GM12864 (cell line): ENCODE measurements around the gene RXRB.

Experiments used
- DNase-seq: peaks from one replicate; pipeline ENCODE4 v3.0.0-alpha.2; 2011; ENCODE audit warnings: low read depth
- H3K4me3 ChIP-seq: 2 replicates; pipeline ENCODE4 v1.5.1; 2011; ENCODE audit warnings: mild to moderate bottlenecking, low read depth, low read length, control low read depth
- TF ChIP-seq, protein P1 (sequence below): IDR thresholded peaks from 2 replicates; pipeline ENCODE4 v1.5.1; 2011; ENCODE audit warnings: low read depth, mild to moderate bottlenecking, moderate library complexity, low read length, control low read depth, inconsistent platforms; ENCODE audit errors: missing control alignments

Gene RXRB

DNA sequence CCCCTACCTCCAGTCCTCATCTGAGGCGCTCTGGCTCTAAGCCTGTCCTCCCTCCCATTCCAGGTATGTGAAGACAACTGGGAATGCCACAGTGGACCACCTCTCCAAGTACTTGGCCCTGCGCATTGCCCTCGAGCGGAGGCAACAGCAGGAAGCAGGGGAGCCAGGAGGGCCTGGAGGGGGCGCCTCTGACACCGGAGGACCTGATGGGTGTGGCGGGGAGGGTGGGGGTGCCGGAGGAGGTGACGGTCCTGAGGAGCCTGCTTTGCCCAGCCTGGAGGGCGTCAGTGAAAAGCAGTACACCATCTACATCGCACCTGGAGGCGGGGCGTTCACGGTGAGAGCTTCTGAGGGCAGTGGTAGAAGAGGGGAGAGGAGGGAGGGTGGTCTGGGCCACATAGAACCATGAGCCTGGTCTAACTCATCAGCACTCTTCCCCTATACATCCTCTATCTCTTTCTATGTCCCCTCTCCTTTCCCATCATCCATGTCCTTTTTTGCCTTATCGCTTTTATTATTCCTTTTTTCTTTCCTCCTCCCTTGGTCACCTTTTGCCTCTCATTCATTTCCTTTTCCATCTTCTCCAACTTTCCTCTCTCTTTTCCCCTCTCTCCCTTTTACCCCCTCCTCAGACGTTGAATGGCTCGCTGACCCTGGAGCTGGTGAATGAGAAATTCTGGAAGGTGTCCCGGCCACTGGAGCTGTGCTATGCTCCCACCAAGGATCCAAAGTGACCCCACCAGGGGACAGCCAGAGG is 11.4 kb upstream of the RXRB start:
- DNase-seq = no peak
- TF ChIP-seq, protein P1, sequence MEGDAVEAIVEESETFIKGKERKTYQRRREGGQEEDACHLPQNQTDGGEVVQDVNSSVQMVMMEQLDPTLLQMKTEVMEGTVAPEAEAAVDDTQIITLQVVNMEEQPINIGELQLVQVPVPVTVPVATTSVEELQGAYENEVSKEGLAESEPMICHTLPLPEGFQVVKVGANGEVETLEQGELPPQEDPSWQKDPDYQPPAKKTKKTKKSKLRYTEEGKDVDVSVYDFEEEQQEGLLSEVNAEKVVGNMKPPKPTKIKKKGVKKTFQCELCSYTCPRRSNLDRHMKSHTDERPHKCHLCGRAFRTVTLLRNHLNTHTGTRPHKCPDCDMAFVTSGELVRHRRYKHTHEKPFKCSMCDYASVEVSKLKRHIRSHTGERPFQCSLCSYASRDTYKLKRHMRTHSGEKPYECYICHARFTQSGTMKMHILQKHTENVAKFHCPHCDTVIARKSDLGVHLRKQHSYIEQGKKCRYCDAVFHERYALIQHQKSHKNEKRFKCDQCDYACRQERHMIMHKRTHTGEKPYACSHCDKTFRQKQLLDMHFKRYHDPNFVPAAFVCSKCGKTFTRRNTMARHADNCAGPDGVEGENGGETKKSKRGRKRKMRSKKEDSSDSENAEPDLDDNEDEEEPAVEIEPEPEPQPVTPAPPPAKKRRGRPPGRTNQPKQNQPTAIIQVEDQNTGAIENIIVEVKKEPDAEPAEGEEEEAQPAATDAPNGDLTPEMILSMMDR = no peak
- no peak overlapping the region for H3K4me3 ChIP-seq

DNA sequence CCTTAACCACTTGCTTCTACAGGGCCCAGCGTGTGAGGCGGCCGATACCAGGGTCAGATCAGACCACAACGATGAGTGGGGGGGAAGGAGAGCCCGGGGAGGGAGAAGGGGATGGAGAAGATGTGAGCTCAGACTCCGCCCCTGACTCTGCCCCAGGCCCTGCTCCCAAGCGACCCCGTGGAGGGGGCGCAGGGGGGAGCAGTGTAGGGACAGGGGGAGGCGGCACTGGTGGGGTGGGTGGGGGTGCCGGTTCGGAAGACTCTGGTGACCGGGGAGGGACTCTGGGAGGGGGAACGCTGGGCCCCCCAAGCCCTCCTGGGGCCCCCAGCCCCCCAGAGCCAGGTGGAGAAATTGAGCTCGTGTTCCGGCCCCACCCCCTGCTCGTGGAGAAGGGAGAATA is 10.7 kb upstream of the RXRB start:
- TF ChIP-seq, protein P1 = no peak

DNA sequence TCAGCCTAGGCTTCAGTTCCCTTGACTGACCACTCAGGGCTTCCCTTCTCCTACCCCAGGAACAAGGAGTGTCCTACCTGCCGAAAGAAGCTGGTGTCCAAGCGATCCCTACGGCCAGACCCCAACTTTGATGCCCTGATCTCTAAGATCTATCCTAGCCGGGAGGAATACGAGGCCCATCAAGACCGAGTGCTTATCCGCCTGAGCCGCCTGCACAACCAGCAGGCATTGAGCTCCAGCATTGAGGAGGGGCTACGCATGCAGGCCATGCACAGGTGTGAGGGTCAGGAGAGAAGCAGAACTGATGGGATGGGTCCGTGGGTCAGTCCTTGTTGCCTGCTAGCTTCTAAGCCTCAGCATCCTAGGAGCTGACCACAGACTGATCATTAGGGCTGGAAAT is 9.4 kb upstream of the RXRB start:
- H3K4me3 ChIP-seq = no peak overlapping the region
- TF ChIP-seq, protein P1 = no peak
- no peak for DNase-seq

More for the DNA sequence above, 10.7 kb upstream of the RXRB start:
- no peak for DNase-seq
- no peak overlapping the region for H3K4me3 ChIP-seq

DNA sequence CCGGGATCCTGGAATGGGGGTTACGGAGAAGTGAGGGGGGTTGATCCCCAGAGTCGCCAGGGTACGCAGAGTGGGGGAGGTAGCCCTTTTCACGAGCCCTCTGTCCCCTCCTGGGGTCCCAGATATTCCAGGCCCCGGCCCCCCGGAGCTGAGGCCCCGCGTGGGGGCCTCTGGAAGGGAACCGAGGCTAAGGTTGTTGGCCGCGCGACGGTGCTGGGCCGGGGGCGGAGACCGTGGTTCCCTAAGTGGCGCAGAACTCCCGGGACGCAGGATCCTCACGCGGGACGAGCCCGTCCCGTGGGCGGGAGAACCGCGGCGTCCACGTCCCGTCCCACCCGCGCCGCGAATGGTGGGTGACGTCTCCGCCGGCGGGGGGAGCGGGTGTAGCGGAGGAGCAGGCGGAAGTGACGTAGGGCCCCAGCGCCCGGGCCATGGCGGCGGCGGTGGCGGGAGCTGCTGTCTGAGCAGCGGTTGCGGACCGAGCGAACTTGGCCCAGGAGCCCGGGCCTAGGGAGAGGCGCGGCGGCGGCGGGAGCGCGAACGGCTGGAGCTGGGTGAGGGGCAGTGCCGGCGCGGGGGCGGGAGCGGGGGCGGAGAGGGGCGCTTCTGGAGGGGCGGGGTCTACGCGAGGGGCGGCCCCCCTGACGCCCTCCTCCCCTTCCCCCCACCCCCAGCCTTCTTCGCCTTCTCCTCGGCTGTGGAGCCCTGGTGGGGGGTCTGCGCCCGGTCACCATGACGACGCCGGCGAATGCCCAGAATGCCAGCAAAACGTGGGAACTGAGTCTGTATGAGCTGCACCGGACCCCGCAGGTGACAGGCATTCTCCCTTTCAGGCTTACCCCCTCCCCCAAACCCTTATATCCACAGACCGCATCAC is 7.9 kb upstream of the RXRB start, which contains the start of gene RING1:
Gene RING1 (plus strand): TSS at position 410 of the 877 bp plus-strand sequence. CDS start 323 bp downstream, at position 733.
- TF ChIP-seq, protein P1 = no peak
- DNase-seq = no peak
- H3K4me3 ChIP-seq = peak within 1 kb of the TSS; percentile 83

DNA sequence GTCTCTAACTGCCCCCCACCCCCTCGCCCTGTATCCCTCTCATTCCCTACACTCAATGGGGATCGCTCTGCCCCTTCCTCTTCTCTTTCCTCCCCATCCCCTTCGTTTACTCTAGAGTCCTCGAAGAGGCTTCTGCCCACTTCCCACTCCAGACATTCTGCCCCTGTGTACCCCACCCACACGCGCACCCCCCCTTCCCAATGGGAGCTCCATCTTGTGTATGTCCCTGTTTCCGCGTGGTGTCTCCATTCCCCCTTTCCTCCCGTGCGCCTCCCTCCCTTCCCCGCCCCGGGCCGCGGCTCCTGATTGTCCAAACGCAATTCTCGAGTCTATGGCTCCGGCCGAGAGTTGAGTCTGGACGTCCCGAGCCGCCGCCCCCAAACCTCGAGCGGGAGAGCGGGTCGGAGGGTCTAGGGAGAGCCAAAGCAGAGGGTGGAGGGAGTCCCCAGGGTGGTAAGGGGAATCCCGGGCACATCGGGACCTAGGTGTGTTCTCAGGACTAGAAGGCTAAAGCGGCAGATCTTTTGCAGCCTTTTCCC is 7.2 kb upstream of the RXRB start:
- H3K4me3 ChIP-seq = peak overlapping the region; percentile 83
- no peak for DNase-seq
- TF ChIP-seq, protein P1 = no peak

DNA sequence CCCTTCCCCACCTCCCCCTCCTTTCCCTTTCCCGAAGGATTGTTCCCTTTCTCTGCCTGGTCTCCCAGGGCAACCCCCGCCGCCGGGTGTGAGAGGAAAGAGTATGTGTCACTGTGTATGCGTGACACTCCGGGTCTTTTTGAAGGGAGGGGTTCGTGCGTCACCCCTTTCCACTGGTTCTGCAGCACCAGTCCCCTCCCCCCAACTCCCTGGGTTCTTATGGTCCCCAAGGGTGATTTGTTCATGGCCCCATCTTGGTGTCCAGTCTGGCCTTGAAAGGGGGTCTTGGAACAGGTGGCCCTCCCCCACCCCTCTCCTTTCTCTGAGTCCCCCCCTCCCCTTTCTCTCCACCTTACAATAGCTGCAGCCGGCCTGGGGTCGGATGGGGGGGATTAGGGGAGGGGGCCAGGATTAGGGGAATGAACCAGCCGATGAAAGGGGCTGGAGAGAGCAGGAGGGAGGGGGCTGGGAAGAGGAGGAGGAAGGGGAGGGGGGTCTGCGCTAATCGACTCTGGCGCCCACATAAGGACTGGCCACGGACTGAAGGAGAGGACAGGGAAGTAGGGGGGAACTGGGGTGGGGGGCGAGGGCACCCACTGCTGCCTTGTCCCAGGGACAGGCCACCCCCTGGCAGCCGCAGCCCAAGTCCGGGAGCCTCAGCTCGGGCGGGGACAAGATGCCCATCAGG is 6.5 kb upstream of the RXRB start:
- no peak for DNase-seq
- TF ChIP-seq, protein P1 = no peak
- H3K4me3 ChIP-seq = peak overlapping the region; percentile 83
